Measurements from ENCODE around the gene LMAN1L. TPM values are rescaled to one million over a fixed set of nuclear protein-coding genes. Genes with fewer than 3 reads are reported as not detected.

The LMAN1L gene
- under 1 TPM in 1 of 4 donors, not detected in 3; 0.66 TPM for total RNA-seq

DNA sequence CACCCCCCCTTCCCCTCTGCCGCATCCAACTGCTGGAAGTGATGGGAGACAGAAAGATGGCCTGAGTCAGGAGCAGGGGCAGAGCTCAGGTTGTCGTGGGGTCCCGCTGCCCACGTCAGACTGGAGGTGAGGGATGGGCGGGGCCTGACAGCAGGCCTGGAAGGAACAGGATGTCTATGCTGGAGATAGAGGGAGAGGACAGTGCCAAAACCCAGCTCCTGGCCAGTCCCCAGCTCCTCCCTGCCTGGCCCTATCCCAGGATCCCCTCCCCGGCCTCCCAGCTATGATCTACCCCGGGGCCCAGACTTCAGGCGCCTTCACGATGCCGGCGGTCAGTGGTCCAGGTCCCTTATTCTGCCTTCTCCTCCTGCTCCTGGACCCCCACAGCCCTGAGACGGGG is at the start of gene LMAN1L:
Gene LMAN1L (plus strand): TSS at position 303 of the 400 bp plus-strand sequence. CDS start 20 bp downstream, at position 323.
- no peak within 1 kb of the TSS for H3K27ac ChIP-seq (replicated peaks in 1 of 4)

GRCh38 chr15:74763416-74763815 is 49.2 kb upstream of the LMAN1L start:
- intact Hi-C loops (cut with DNase I) = no loop called here
- Histone ChIP-seq H3K4me1 (peaks cover 1 to 7% (median 2%) of the 10 kb centered on the region in 4 donors), H3K27ac (replicated peaks in 1 of 4) (no peak overlapping the region), H3K9me3 (no peaks in the 10 kb centered on the region), H3K4me3 (no peak overlapping the region), H3K27me3 (peaks cover 0 to 57% (median 0%) of the 10 kb centered on the region in 4 donors), H3K36me3 (no peaks in the 10 kb centered on the region)
- no peak for DNase-seq (ENCODE audit: extremely low spot score)
- 91% methylated on average over 11 of the region's 15 CpGs for WGBS
- no peak for TF ChIP-seq EP300 (IDR thresholded peaks at IDR 0.05)

More for the DNA sequence above, at the start of gene LMAN1L:
- Histone ChIP-seq H3K4me3 (no peak within 1 kb of the TSS), H3K27me3 (peaks cover 0 to 15% (median 0%) of the 10 kb centered on the region in 4 donors), H3K9me3 (no peaks in the 10 kb centered on the region), H3K36me3 (no peaks in the 10 kb centered on the region), H3K4me1 (peaks cover 10 to 36% (median 34%) of the 10 kb centered on the region in 4 donors)
- TF ChIP-seq, protein P1, sequence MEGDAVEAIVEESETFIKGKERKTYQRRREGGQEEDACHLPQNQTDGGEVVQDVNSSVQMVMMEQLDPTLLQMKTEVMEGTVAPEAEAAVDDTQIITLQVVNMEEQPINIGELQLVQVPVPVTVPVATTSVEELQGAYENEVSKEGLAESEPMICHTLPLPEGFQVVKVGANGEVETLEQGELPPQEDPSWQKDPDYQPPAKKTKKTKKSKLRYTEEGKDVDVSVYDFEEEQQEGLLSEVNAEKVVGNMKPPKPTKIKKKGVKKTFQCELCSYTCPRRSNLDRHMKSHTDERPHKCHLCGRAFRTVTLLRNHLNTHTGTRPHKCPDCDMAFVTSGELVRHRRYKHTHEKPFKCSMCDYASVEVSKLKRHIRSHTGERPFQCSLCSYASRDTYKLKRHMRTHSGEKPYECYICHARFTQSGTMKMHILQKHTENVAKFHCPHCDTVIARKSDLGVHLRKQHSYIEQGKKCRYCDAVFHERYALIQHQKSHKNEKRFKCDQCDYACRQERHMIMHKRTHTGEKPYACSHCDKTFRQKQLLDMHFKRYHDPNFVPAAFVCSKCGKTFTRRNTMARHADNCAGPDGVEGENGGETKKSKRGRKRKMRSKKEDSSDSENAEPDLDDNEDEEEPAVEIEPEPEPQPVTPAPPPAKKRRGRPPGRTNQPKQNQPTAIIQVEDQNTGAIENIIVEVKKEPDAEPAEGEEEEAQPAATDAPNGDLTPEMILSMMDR (IDR thresholded peaks at IDR 0.05) = no peak
- TF ChIP-seq POLR2A (IDR thresholded peaks at IDR 0.05; ENCODE audit: low read depth) (no peak), EP300 (IDR thresholded peaks at IDR 0.05) (no peak), POLR2AphosphoS5 (IDR thresholded peaks at IDR 0.05) (no peak)
- intact Hi-C loops (cut with DNase I) = no loop called here
- WGBS = 74% methylated on average over 11 of the region's 12 CpGs
- DNase-seq (ENCODE audit: extremely low spot score) = no peak

- 75% methylated on average over 12 of the region's 14 CpGs for WGBS
Measured at GRCh38 chr15:74767167-74768098, 45.2 kb upstream of the LMAN1L start.

DNA sequence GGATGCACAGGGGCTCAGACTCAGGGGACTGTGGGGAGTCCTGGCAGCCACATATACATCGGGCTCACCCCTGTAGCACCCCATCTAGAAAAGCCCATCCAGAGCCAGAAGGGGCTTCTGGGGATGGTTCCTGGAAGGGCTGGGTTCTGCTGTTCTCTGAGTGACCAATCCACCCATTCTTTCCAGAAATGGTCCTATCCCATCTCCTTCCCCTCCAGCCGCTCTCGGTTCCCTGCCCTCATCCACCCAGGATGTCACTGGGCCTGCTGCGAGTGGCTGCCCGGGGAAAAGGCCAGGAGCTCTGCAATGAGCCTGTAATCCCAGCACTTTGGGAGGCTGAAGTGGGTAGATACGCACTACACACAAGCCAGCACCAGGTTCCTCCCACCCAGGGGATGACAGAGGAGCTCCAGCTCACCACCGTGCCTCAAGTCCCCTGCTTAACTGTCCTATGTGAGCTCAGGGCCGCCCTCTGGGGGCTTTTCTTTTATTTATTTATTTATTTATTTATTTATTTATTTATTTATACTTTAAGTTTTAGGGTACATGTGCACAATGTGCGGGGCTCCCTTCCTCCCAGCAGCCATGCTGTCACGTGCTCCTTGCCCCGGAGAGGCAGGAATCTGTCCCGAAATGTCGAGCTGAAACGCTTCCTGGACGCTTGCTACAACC is 44.4 kb upstream of the LMAN1L start:
- Histone ChIP-seq H3K27me3 (peaks cover 0 to 30% (median 0%) of the 10 kb centered on the region in 4 donors), H3K36me3 (no peaks in the 10 kb centered on the region), H3K4me1 (peaks cover 3 to 21% (median 11%) of the 10 kb centered on the region in 4 donors), H3K27ac (replicated peaks in 1 of 4) (no peak overlapping the region), H3K4me3 (peak overlapping the region in 1 of 4 donors; percentile 1), H3K9me3 (no peaks in the 10 kb centered on the region)
- TF ChIP-seq POLR2AphosphoS5 (IDR thresholded peaks at IDR 0.05) = no peak
- intact Hi-C loops (cut with DNase I) = loop anchor here (5.0 kb wide), 1 partner anchor 396 kb away; no protein-coding TSS in a partner anchor
- DNase-seq (ENCODE audit: extremely low spot score) = no peak
- 30% methylated on average over 14 of the region's 15 CpGs for WGBS

More at GRCh38 chr15:74767167-74768098, 45.2 kb upstream of the LMAN1L start:
- H3K27ac ChIP-seq (replicated peaks in 1 of 4) = no peak overlapping the region
- H3K4me3 ChIP-seq = no peak overlapping the region
- no peaks in the 10 kb centered on the region for H3K9me3 ChIP-seq
- H3K4me1 ChIP-seq = peaks cover 6 to 21% (median 13%) of the 10 kb centered on the region in 4 donors
- H3K36me3 ChIP-seq = no peaks in the 10 kb centered on the region
- intact Hi-C loops (cut with DNase I) = loop anchor here (5.0 kb wide), 1 partner anchor 395 kb away; no protein-coding TSS in a partner anchor
- no peak for DNase-seq (ENCODE audit: extremely low spot score)
- TF ChIP-seq, protein P1 (IDR thresholded peaks at IDR 0.05) = no peak
- TF ChIP-seq EP300 (IDR thresholded peaks at IDR 0.05) (no peak), POLR2AphosphoS5 (IDR thresholded peaks at IDR 0.05) (no peak), POLR2A (IDR thresholded peaks at IDR 0.05; ENCODE audit: low read depth) (no peak)
- H3K27me3 ChIP-seq = peaks cover 0 to 38% (median 0%) of the 10 kb centered on the region in 4 donors

- H3K27ac ChIP-seq (replicated peaks in 1 of 4) = no peak overlapping the region
- peaks cover 0 to 24% (median 0%) of the 10 kb centered on the region in 4 donors for H3K27me3 ChIP-seq
- 3% methylated on average over 9 of the region's 9 CpGs for WGBS
- no peak for DNase-seq (ENCODE audit: extremely low spot score)
- H3K36me3 ChIP-seq = no peaks in the 10 kb centered on the region
- TF ChIP-seq POLR2A (IDR thresholded peaks at IDR 0.05; ENCODE audit: low read depth) = no peak
- TF ChIP-seq POLR2AphosphoS5 (IDR thresholded peaks at IDR 0.05) = peak in 1 of 2 donors; percentile 21
- no peak for TF ChIP-seq EP300 (IDR thresholded peaks at IDR 0.05)
- TF ChIP-seq, protein P1 (IDR thresholded peaks at IDR 0.05) = peak; percentile 74 to 89 (median 85)
- intact Hi-C loops (cut with DNase I) = loop anchor here (5.0 kb wide), 1 partner anchor 397 kb away; no protein-coding TSS in a partner anchor
- peak overlapping the region in 2 of 4 donors; percentile 1 to 2 for H3K4me3 ChIP-seq
- peaks cover 3 to 21% (median 11%) of the 10 kb centered on the region in 4 donors for H3K4me1 ChIP-seq
- no peaks in the 10 kb centered on the region for H3K9me3 ChIP-seq
Measured at GRCh38 chr15:74768771-74769342, 43.8 kb upstream of the LMAN1L start.
